CD14-positive monocyte (primary cell): ENCODE data around the gene MORC1. TPM values are rescaled to one million over a fixed set of nuclear protein-coding genes. Genes with fewer than 3 reads are reported as not detected.

Source experiments
- DNase-seq, 3 donors: peaks; one replicate each; pipeline ENCODE4 v3.0.0-alpha.2; 2011 to 2022
- H2AFZ ChIP-seq: 2 replicates; pipeline ENCODE4 v1.6.0; 2012; ENCODE audit warnings: mild to moderate bottlenecking, low read depth, low read length, inconsistent platforms; ENCODE audit not compliant: insufficient read depth, poor library complexity, severe bottlenecking
- H3K27ac ChIP-seq, 2 donors: 1 replicate in 1 of 2; 2 replicates in 1 of 2; pipeline ENCODE4 v1.5.1; 2012 to 2013; ENCODE audit warnings: low read length in 2 of 2, control low read depth in 1 of 2, inconsistent platforms in 1 of 2, low read depth in 1 of 2, mild to moderate bottlenecking in 1 of 2
- H3K27me3 ChIP-seq, 2 donors: one replicate each; pipeline versions ENCODE4 v1.6.0 to v1.6.1; 2011 to 2013; ENCODE audit warnings: low read length in 2 of 2; ENCODE audit not compliant: control insufficient read depth in 2 of 2, insufficient read depth in 2 of 2
- H3K36me3 ChIP-seq, 2 donors: replicated peaks in 1 of 2; 1 replicate in 1 of 2; 2 replicates in 1 of 2; pipeline versions ENCODE4 v1.5.1 to v1.6.1; 2012 to 2013; ENCODE audit warnings: low read length in 2 of 2, control low read depth in 1 of 2, inconsistent platforms in 1 of 2, mild to moderate bottlenecking in 1 of 2; ENCODE audit not compliant: insufficient read depth in 2 of 2, control insufficient read depth in 1 of 2
- H3K4me1 ChIP-seq, 2 donors: 1 replicate in 1 of 2; 2 replicates in 1 of 2; pipeline versions ENCODE4 v1.5.1 to v1.6.1; 2012 to 2013; ENCODE audit warnings: low read length in 2 of 2, control low read depth in 1 of 2, inconsistent platforms in 1 of 2, mild to moderate bottlenecking in 1 of 2, moderate library complexity in 1 of 2; ENCODE audit not compliant: insufficient read depth in 2 of 2, control insufficient read depth in 1 of 2
- H3K4me2 ChIP-seq: replicated peaks from 2 replicates; pipeline ENCODE3; 2012; ENCODE audit warnings: low read length, moderate library complexity, mild to moderate bottlenecking; ENCODE audit not compliant: poor library complexity, severe bottlenecking; ENCODE audit errors: extremely low read depth
- H3K4me3 ChIP-seq, 3 experiments: fragments of 200-600 bp in 1 of 3; sonication (generic) in 1 of 3; replicated peaks in 1 of 3; 1 replicate in 2 of 3; 2 replicates in 1 of 3; pipeline ENCODE4 v1.5.1; 2011 to 2013; ENCODE audit warnings: low read length in 3 of 3, mild to moderate bottlenecking in 3 of 3, control low read depth in 2 of 3, low read depth in 2 of 3, inconsistent platforms in 1 of 3, moderate library complexity in 1 of 3
- H3K79me2 ChIP-seq: 2 replicates; pipeline ENCODE4 v1.6.0; 2012; ENCODE audit warnings: mild to moderate bottlenecking, control low read depth, inconsistent platforms, low read length, moderate library complexity; ENCODE audit not compliant: insufficient read depth
- H3K9ac ChIP-seq: 2 replicates; pipeline ENCODE4 v1.6.0; 2017; ENCODE audit warnings: low read length, mild to moderate bottlenecking; ENCODE audit not compliant: insufficient read depth, poor library complexity, severe bottlenecking
- H3K9me3 ChIP-seq, 2 donors: replicated peaks in 1 of 2; 1 replicate in 1 of 2; 2 replicates in 1 of 2; pipeline versions ENCODE4 v1.5.1 to v1.6.1; 2012 to 2013; ENCODE audit warnings: low read length in 2 of 2, control low read depth in 1 of 2; ENCODE audit not compliant: control insufficient read depth in 1 of 2, insufficient read depth in 1 of 2
- H4K20me1 ChIP-seq: 2 replicates; pipeline ENCODE4 v1.6.0; 2012; ENCODE audit warnings: mild to moderate bottlenecking, low read length, control low read depth, moderate library complexity; ENCODE audit not compliant: insufficient read depth
- H3K27ac Mint-ChIP-seq, 7 donors: one replicate each; pipeline ENCODE4 v1.8.0; 2020; ENCODE audit warnings: mild to moderate bottlenecking in 7 of 7, mixed read lengths in 7 of 7, moderate library complexity in 6 of 7, inconsistent platforms in 2 of 7
- H3K27me3 Mint-ChIP-seq, 3 donors: one replicate each; pipeline ENCODE4 v1.8.0; 2021 to 2022; ENCODE audit warnings: low read depth in 3 of 3, mild to moderate bottlenecking in 3 of 3, mixed read lengths in 3 of 3, moderate library complexity in 3 of 3, inconsistent platforms in 1 of 3
- H3K36me3 Mint-ChIP-seq, 2 donors: one replicate each; pipeline ENCODE4 v1.8.0; 2020; ENCODE audit warnings: mixed read lengths in 2 of 2, inconsistent platforms in 1 of 2, mild to moderate bottlenecking in 1 of 2
- H3K4me1 Mint-ChIP-seq: one replicate; pipeline ENCODE4 v1.8.0; 2020; ENCODE audit warnings: mild to moderate bottlenecking, mixed read lengths
- H3K4me3 Mint-ChIP-seq, 2 donors: one replicate each; pipeline ENCODE4 v1.8.0; 2020; ENCODE audit warnings: mild to moderate bottlenecking in 2 of 2, mixed read lengths in 2 of 2, moderate library complexity in 1 of 2
- H3K9me3 Mint-ChIP-seq, 7 donors: one replicate each; pipeline ENCODE4 v1.8.0; 2020 to 2022; ENCODE audit warnings: mixed read lengths in 7 of 7, mild to moderate bottlenecking in 6 of 7, moderate library complexity in 6 of 7, inconsistent platforms in 2 of 7
- WGBS: methylation state at CpG from one replicate; pipeline ENCODE4 v1.1.5; 2013; ENCODE audit warnings: missing lambda C conversion rate; ENCODE audit not compliant: insufficient coverage; 5-methylcytosine and 5-hydroxymethylcytosine counted together
- intact Hi-C, 2 donors: fragments of 100-400 bp; cut with micrococcal nuclease; formaldehyde crosslinking; loops; one replicate each; pipeline versions ENCODE4 v1.15.0 to v1.15.1; 2023
- polyA plus RNA-seq, 3 donors: library from polyadenylated mRNA; depleted of rRNA in 1 of 3; unstranded in 2 of 3; stranded (reverse) in 1 of 3; fragments of 300-500 nt in 2 of 3; fragments of >200 nt in 1 of 3; fragmentation: Illumina TruSeq in 2 of 3; gene quantifications; 1 replicate in 2 of 3; 2 replicates in 1 of 3; pipeline ENCODE4 v1.2.3, GENCODE V29; 2012 to 2021
- TF ChIP-seq, protein P1 (sequence below): fragments of 200-600 bp; IDR thresholded peaks from one replicate; pipeline ENCODE4 v1.8.0; 2022; ENCODE audit warnings: antibody characterized with exemption, mild to moderate bottlenecking

MORC1 gene
- polyA plus RNA-seq, 3 donors: not detected

DNA sequence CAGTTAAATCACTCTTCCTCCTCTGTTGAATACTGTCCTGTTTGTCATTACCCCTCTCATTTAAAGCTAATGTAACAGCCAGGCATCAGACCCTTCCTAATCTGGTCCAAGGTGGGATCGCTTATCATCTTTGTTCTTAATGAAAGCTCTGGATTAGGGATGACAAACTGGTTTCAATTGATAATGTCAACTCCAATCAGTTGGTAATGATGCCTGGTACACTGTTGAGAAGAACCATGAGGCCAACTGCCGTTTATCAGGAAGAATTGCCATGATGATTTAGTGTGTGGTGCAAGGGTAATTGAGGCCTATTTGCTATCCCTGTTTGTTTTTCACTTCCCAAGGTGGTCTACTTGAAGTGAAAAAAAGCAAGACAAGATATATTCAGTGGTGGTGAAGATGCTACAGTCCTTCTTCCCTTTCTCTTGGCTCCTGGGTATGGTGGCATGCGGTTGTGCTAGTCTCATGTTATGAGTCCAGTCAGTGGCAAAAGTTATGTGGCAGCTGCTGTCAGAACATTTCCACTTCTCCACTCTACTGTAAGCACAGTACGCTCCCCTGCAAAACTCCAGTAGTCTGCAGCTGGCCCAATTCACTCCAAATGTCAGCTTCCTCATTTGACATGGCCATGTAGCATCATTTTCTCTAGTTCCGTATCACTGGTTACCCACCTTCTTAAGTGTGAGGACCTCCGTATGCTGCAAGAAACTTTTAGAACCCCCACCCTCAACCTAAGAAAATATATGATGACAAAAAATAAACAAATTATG lies 72.5 kb downstream of the MORC1 start:
- TF ChIP-seq, protein P1, sequence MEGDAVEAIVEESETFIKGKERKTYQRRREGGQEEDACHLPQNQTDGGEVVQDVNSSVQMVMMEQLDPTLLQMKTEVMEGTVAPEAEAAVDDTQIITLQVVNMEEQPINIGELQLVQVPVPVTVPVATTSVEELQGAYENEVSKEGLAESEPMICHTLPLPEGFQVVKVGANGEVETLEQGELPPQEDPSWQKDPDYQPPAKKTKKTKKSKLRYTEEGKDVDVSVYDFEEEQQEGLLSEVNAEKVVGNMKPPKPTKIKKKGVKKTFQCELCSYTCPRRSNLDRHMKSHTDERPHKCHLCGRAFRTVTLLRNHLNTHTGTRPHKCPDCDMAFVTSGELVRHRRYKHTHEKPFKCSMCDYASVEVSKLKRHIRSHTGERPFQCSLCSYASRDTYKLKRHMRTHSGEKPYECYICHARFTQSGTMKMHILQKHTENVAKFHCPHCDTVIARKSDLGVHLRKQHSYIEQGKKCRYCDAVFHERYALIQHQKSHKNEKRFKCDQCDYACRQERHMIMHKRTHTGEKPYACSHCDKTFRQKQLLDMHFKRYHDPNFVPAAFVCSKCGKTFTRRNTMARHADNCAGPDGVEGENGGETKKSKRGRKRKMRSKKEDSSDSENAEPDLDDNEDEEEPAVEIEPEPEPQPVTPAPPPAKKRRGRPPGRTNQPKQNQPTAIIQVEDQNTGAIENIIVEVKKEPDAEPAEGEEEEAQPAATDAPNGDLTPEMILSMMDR: no peak
- Histone ChIP-seq H3K9me3 (no peaks in the 10 kb centered on the region), H3K9ac (no peak overlapping the region), H3K4me3 (no peak overlapping the region), H3K27ac (no peak overlapping the region), H3K79me2 (no peaks in the 10 kb centered on the region), H3K36me3 (no peaks in the 10 kb centered on the region), H3K4me1 (no peaks in the 10 kb centered on the region), H3K4me2 (no peak overlapping the region), H4K20me1 (no peaks in the 10 kb centered on the region), H2AFZ (no peak overlapping the region), H3K27me3 (no peaks in the 10 kb centered on the region)
- intact Hi-C loops: no loop called here
- H3K9me3 Mint-ChIP-seq: peaks cover 0 to 8% (median 2%) of the 10 kb centered on the region in 7 donors
- no peak overlapping the region for H3K4me3 Mint-ChIP-seq
- 94% methylated on average over 3 of the region's 6 CpGs for WGBS
- peaks cover 6% of the 10 kb centered on the region for H3K4me1 Mint-ChIP-seq
- H3K36me3 Mint-ChIP-seq: no peaks in the 10 kb centered on the region
- DNase-seq: no peak
- no peak overlapping the region for H3K27ac Mint-ChIP-seq
- H3K27me3 Mint-ChIP-seq: peaks cover 0 to 3% (median 1%) of the 10 kb centered on the region in 3 donors

DNA sequence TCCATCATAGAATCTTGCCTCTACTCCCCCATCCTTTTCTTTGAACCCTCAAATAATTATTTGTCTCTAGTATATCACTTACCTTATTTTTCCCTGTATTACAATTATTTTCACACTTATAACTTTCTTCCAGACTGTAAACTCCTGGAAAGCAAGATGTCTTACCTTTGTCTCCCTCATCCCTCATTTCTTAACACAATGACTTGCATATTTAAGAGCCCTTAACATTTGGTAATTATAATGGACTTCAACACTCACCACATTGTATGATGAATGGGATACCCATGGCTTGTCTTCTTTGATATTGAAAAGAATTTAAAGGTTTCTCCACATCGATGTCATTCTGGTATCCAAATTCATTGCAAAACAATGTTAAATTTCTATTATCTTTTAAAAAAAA lies 82.9 kb downstream of the MORC1 start:
- intact Hi-C loops: no loop called here
- TF ChIP-seq, protein P1: no peak
- H3K27me3 ChIP-seq: no peaks in the 10 kb centered on the region
- H3K36me3 ChIP-seq: no peaks in the 10 kb centered on the region
- Mint-ChIP-seq H3K27ac (no peak overlapping the region), H3K36me3 (no peaks in the 10 kb centered on the region), H3K4me3 (no peak overlapping the region), H3K27me3 (peaks cover 0 to 2% (median 0%) of the 10 kb centered on the region in 3 donors), H3K4me1 (no peaks in the 10 kb centered on the region), H3K9me3 (peaks cover 0 to 5% (median 1%) of the 10 kb centered on the region in 7 donors)
- no peak overlapping the region for H3K4me3 ChIP-seq
- no peaks in the 10 kb centered on the region for H3K4me1 ChIP-seq
- H3K4me2 ChIP-seq: no peak overlapping the region
- H3K79me2 ChIP-seq: no peaks in the 10 kb centered on the region
- no peaks in the 10 kb centered on the region for H4K20me1 ChIP-seq
- no peak overlapping the region for H3K9ac ChIP-seq
- no peak overlapping the region for H2AFZ ChIP-seq
- no peaks in the 10 kb centered on the region for H3K9me3 ChIP-seq
- no peak overlapping the region for H3K27ac ChIP-seq
- no CpG with 5 or more reads among the region's 1 CpG for WGBS
- DNase-seq: no peak
